Keratinocyte (primary cell): ENCODE data around the gene HSD11B1L.
"Not testable (repeated sequence)": the region's sequence is repeated elsewhere in the genome, so short reads cannot be mapped to it uniquely, and the experiment has no call there.

Experiments
- EZH2 ChIP-seq: IDR thresholded peaks from one replicate; pipeline ENCODE4 v1.6.1; 2012; ENCODE audit warnings: inconsistent platforms, mild to moderate bottlenecking, low read length, moderate library complexity
- TF ChIP-seq, protein P1 (sequence below), 3 experiments: IDR thresholded peaks in 1 of 3; conservative IDR thresholded peaks in 1 of 3; optimal IDR thresholded peaks in 1 of 3; 2 replicates in 2 of 3; 3 replicates in 1 of 3; pipeline versions ENCODE3 to v1.5.1; 2011; ENCODE audit warnings: low read length in 3 of 3, mild to moderate bottlenecking in 3 of 3, moderate library complexity in 2 of 3, control low read depth in 1 of 3, inconsistent platforms in 1 of 3; ENCODE audit not compliant: insufficient read depth in 2 of 3; ENCODE audit errors: extremely low read depth in 1 of 3

DNA sequence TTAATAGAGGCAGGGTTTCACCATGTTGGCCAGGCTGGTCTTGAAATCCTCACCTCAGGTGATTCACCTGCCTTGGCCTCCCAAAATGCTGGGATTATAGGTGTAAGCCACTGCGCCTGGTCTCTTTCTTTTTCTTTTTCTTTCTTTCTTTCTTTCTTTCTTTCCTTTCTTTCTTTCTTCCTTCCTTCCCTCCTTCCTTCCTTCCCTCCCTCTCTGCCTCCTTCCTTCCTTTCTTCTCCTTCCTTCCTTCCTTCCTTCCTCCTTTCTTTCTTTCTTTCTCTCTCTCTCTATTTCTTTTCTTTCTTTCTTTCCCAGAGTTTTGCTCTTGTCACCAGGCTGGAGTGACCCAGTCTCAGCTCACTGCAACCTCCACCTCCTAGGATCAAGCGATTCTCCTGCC is 52.3 kb downstream of the HSD11B1L start:
- TF ChIP-seq, protein P1, sequence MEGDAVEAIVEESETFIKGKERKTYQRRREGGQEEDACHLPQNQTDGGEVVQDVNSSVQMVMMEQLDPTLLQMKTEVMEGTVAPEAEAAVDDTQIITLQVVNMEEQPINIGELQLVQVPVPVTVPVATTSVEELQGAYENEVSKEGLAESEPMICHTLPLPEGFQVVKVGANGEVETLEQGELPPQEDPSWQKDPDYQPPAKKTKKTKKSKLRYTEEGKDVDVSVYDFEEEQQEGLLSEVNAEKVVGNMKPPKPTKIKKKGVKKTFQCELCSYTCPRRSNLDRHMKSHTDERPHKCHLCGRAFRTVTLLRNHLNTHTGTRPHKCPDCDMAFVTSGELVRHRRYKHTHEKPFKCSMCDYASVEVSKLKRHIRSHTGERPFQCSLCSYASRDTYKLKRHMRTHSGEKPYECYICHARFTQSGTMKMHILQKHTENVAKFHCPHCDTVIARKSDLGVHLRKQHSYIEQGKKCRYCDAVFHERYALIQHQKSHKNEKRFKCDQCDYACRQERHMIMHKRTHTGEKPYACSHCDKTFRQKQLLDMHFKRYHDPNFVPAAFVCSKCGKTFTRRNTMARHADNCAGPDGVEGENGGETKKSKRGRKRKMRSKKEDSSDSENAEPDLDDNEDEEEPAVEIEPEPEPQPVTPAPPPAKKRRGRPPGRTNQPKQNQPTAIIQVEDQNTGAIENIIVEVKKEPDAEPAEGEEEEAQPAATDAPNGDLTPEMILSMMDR (optimal IDR thresholded peaks at IDR 0.05 in 1 of 3, IDR thresholded peaks at IDR 0.05 in 1 of 3, conservative IDR thresholded peaks at IDR 0.05 in 1 of 3; ENCODE audit: extremely low read depth in 1 of 3, insufficient read depth in 2 of 3, low read length in 3 of 3), result not testable (repeated sequence)
- TF ChIP-seq EZH2, result not testable (repeated sequence)
